Colonic mucosa (tissue), 4 donors: ENCODE data around the gene AMY2A. TPM values are rescaled to one million over a fixed set of nuclear protein-coding genes. Genes with fewer than 3 reads are reported as not detected.
"Not testable (repeated sequence)": the region's sequence is repeated elsewhere in the genome, so short reads cannot be mapped to it uniquely, and the experiment has no call there.

Experiments
- DNase-seq: peaks from one replicate; pipeline ENCODE4 v3.0.0-alpha.2; 2020
- H3K27ac ChIP-seq: fragments of 200-600 bp; one replicate; pipeline ENCODE4 v1.8.0; 2021
- H3K27me3 ChIP-seq: fragments of 200-600 bp; one replicate; pipeline ENCODE4 v1.8.0; 2021
- H3K36me3 ChIP-seq: fragments of 200-600 bp; one replicate; pipeline ENCODE4 v1.8.0; 2021
- H3K4me1 ChIP-seq: fragments of 200-600 bp; one replicate; pipeline ENCODE4 v1.8.0; 2021; ENCODE audit warnings: mild to moderate bottlenecking
- H3K4me3 ChIP-seq: fragments of 200-600 bp; one replicate; pipeline ENCODE4 v1.8.0; 2021
- H3K9ac ChIP-seq, 2 donors: one replicate each; pipeline ENCODE4 v1.7.0; 2013; ENCODE audit warnings: control low read depth in 2 of 2, low read depth in 2 of 2, low read length in 2 of 2
- H3K9me3 ChIP-seq: fragments of 200-600 bp; one replicate; pipeline ENCODE4 v1.8.0; 2021
- intact Hi-C: fragments of 100-400 bp; cut with DNase I; formaldehyde crosslinking; loops from one replicate; pipeline ENCODE4 v1.14.1; 2022
- total RNA-seq, 2 donors: library from RNA; stranded (reverse); fragmentation: NEBNext Ultra II Directional in 1 of 2; extraction: Animal tissue kit (Norgen Biotek cat#: 25700) in 1 of 2; gene quantifications; one replicate each; pipeline ENCODE4 v1.2.1, GENCODE V29; 2021
- TF ChIP-seq, protein P1 (sequence below): fragments of 200-600 bp; IDR thresholded peaks from one replicate; pipeline ENCODE4 v1.8.0; 2022; ENCODE audit warnings: antibody characterized with exemption, mild to moderate bottlenecking
- donor health status: healthy.
- donor health status: DM: no; HTN: no; CAD: no.
- donor health status: DM: no; HTN: no; CAD: no.

AMY2A gene
- total RNA-seq, result 1 to 10 TPM in 1 of 2 donors, not detected in 1; 1.4 TPM

DNA sequence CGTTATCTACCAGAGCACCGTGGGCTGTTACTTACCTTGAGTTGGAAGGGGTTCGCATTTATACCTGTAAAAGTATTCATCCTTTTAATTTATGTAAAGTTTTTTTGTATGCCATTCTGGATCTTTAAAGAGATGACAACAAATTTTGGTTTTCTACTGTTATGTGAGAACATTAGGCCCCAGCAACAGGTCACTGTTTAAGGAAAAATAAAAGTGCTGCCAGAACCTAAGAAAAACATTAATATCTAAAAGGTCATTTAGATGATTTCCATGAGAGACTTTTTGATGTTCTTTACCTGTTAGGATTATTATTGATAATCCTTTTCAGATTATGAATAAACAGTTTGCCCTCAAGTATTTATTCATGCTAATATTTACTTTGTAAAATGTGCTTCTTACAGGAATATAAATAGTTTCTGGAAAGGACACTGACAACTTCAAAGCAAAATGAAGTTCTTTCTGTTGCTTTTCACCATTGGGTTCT lies at the start of gene AMY2A:
Gene AMY2A (plus strand): TSS at position 434 of the 484 bp plus-strand sequence. CDS start 14 bp downstream, at position 448.
- H3K36me3 ChIP-seq, H3K27ac ChIP-seq, H3K27me3 ChIP-seq, intact Hi-C loops, H3K9me3 ChIP-seq, H3K4me1 ChIP-seq, H3K9ac ChIP-seq, H3K4me3 ChIP-seq, DNase-seq: not testable (repeated sequence)

GRCh38 chr1:103569493-103569892 lies 47.7 kb upstream of the AMY2A start:
- no peaks in the 10 kb centered on the region for H3K4me1 ChIP-seq
- no peaks in the 10 kb centered on the region for H3K36me3 ChIP-seq
- no peak overlapping the region for H3K27ac ChIP-seq
- H3K4me3 ChIP-seq, result no peak overlapping the region
- no peak for DNase-seq
- H3K9ac ChIP-seq, result no peak overlapping the region
- no peaks in the 10 kb centered on the region for H3K9me3 ChIP-seq
- H3K27me3 ChIP-seq, result no peaks in the 10 kb centered on the region
- TF ChIP-seq, protein P1, sequence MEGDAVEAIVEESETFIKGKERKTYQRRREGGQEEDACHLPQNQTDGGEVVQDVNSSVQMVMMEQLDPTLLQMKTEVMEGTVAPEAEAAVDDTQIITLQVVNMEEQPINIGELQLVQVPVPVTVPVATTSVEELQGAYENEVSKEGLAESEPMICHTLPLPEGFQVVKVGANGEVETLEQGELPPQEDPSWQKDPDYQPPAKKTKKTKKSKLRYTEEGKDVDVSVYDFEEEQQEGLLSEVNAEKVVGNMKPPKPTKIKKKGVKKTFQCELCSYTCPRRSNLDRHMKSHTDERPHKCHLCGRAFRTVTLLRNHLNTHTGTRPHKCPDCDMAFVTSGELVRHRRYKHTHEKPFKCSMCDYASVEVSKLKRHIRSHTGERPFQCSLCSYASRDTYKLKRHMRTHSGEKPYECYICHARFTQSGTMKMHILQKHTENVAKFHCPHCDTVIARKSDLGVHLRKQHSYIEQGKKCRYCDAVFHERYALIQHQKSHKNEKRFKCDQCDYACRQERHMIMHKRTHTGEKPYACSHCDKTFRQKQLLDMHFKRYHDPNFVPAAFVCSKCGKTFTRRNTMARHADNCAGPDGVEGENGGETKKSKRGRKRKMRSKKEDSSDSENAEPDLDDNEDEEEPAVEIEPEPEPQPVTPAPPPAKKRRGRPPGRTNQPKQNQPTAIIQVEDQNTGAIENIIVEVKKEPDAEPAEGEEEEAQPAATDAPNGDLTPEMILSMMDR, result no peak
- intact Hi-C loops, result no loop called here

- DNase-seq, H3K27me3 ChIP-seq, intact Hi-C loops, H3K4me3 ChIP-seq, H3K4me1 ChIP-seq, H3K9me3 ChIP-seq, H3K36me3 ChIP-seq, H3K9ac ChIP-seq, H3K27ac ChIP-seq: not testable (repeated sequence)
These were observed 45.9 kb upstream of the AMY2A start, which contains the start of gene AMY2B for GRCh38 chr1:103571289-103571688. Gene AMY2B (plus strand): TSS chr1:103571589. CDS start chr1:103571603, 14 bp downstream.

DNA sequence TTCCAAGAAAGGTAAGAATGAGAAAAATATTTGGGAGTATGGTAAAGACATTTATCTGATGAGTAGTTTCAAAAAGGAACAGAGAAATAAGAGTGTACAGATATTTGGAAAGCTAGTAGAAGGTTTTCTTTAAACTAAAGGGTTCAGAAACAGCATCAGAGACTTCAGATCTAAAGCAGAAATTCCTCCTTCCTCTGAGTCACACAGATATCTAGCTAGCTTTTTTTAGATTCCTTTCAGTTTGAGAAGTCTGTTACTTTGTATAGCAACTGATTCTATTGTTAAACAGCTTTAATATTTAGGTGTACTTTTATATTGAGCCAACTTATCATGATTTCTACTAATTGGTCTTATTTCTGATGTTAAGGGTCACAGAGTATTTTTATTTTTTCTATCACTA lies 41.2 kb upstream of the AMY2A start:
- Histone ChIP-seq H3K9me3 (no peaks in the 10 kb centered on the region), H3K9ac (no peak overlapping the region), H3K27ac (no peak overlapping the region), H3K4me3 (no peak overlapping the region), H3K36me3 (no peaks in the 10 kb centered on the region), H3K27me3 (no peaks in the 10 kb centered on the region), H3K4me1 (no peaks in the 10 kb centered on the region)
- intact Hi-C loops, result no loop called here
- DNase-seq, result no peak
- TF ChIP-seq, protein P1, result no peak

- H3K4me3 ChIP-seq, H3K27ac ChIP-seq, DNase-seq, H3K36me3 ChIP-seq, H3K9ac ChIP-seq, H3K4me1 ChIP-seq, H3K9me3 ChIP-seq, H3K27me3 ChIP-seq, intact Hi-C loops: not testable (repeated sequence)
These were observed 40.4 kb upstream of the AMY2A start for GRCh38 chr1:103576784-103577183.

GRCh38 chr1:103582464-103582863 lies 34.8 kb upstream of the AMY2A start:
- intact Hi-C loops, result no loop called here

DNA sequence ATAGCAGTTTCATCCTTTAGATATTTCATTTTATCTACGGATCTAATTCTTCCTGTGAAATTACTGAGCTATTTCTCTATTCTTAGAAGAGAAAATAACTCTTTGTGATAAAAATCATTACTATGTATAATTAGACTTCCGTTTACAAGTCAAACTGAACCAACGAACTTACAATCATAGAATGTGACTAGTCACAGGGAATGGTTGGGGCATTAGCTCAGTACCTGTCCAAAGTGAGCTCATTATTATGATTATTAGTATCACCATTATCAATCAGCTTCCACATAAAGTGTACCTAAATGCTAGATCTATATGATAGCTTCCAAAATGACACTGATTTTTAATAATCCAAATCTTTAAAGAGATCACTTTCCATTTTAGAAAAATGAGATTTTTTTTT lies 33.3 kb upstream of the AMY2A start:
- Histone ChIP-seq H3K4me3 (no peak overlapping the region), H3K4me1 (no peaks in the 10 kb centered on the region), H3K27me3 (no peaks in the 10 kb centered on the region), H3K36me3 (no peaks in the 10 kb centered on the region), H3K9ac (no peak overlapping the region), H3K9me3 (no peaks in the 10 kb centered on the region), H3K27ac (no peak overlapping the region)
- intact Hi-C loops, result no loop called here
- TF ChIP-seq, protein P1, result no peak
- DNase-seq, result no peak

More at GRCh38 chr1:103582464-103582863, 34.8 kb upstream of the AMY2A start:
- no peak overlapping the region for H3K9ac ChIP-seq
- DNase-seq, result no peak
- H3K27me3 ChIP-seq, result no peaks in the 10 kb centered on the region
- H3K9me3 ChIP-seq, result no peaks in the 10 kb centered on the region
- H3K4me3 ChIP-seq, result no peak overlapping the region
- TF ChIP-seq, protein P1, result no peak
- H3K4me1 ChIP-seq, result no peaks in the 10 kb centered on the region
- no peaks in the 10 kb centered on the region for H3K36me3 ChIP-seq
- H3K27ac ChIP-seq, result no peak overlapping the region
